ENCODE data around the gene PNPLA7. TPM values are rescaled to one million over a fixed set of nuclear protein-coding genes. Genes with fewer than 3 reads are reported as not detected.

The PNPLA7 gene
- total RNA-seq, 1 donor from 2014 or later = 16.2 TPM

- H3K9me3 ChIP-seq = no peaks in the 10 kb centered on the region
- no peak overlapping the region for H3K4me3 ChIP-seq
- peaks cover 7% of the 10 kb centered on the region for H3K4me1 ChIP-seq
- no peak for TF ChIP-seq POLR2A (IDR thresholded peaks at IDR 0.05)
- TF ChIP-seq, protein P1, sequence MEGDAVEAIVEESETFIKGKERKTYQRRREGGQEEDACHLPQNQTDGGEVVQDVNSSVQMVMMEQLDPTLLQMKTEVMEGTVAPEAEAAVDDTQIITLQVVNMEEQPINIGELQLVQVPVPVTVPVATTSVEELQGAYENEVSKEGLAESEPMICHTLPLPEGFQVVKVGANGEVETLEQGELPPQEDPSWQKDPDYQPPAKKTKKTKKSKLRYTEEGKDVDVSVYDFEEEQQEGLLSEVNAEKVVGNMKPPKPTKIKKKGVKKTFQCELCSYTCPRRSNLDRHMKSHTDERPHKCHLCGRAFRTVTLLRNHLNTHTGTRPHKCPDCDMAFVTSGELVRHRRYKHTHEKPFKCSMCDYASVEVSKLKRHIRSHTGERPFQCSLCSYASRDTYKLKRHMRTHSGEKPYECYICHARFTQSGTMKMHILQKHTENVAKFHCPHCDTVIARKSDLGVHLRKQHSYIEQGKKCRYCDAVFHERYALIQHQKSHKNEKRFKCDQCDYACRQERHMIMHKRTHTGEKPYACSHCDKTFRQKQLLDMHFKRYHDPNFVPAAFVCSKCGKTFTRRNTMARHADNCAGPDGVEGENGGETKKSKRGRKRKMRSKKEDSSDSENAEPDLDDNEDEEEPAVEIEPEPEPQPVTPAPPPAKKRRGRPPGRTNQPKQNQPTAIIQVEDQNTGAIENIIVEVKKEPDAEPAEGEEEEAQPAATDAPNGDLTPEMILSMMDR (IDR thresholded peaks at IDR 0.05) = no peak
- TF ChIP-seq POLR2AphosphoS5 (IDR thresholded peaks at IDR 0.05; ENCODE audit: insufficient read depth in 1 of 2, low read depth in 1 of 2) = no peak
- intact Hi-C loops (cut with DNase I) = no loop called here
- no peaks in the 10 kb centered on the region for H3K36me3 ChIP-seq
- no peaks in the 10 kb centered on the region for H3K27me3 ChIP-seq
- DNase-seq (ENCODE audit: extremely low spot score in 2 of 2) = no peak
- H3K27ac ChIP-seq = no peak overlapping the region
Measured at GRCh38 chr9:137531099-137531765, 19.0 kb downstream of the PNPLA7 start.

DNA sequence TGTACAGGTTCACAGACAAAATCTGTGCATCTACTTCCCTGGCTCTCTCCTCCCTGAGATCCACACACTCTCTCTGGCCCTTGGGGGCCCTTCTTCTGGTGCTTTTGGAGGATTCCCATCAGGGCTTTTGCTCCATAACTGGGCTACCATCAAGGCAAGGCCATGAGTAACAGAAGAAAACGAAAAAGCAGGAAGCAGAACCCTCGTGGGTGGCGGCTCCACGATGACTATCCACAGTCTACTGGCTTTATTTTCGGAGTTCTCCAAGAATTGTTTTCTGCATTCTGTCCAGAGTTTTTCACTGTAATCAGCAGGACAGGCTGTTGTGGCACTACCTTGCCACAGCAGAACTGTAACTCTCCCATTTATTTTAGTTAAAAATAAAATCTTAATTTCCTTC lies 19.9 kb downstream of the PNPLA7 start:
- H3K36me3 ChIP-seq = no peaks in the 10 kb centered on the region
- no peak for DNase-seq (ENCODE audit: extremely low spot score in 2 of 2)
- TF ChIP-seq POLR2A (IDR thresholded peaks at IDR 0.05) (no peak), POLR2AphosphoS5 (IDR thresholded peaks at IDR 0.05; ENCODE audit: insufficient read depth in 1 of 2, low read depth in 1 of 2) (no peak)
- TF ChIP-seq, protein P1 (IDR thresholded peaks at IDR 0.05) = no peak
- H3K4me1 ChIP-seq = peaks cover 7% of the 10 kb centered on the region
- H3K9me3 ChIP-seq = no peaks in the 10 kb centered on the region
- intact Hi-C loops (cut with DNase I) = no loop called here
- H3K27me3 ChIP-seq = no peaks in the 10 kb centered on the region
- no peak overlapping the region for H3K27ac ChIP-seq
- H3K4me3 ChIP-seq = no peak overlapping the region

- Histone ChIP-seq H3K9me3 (no peaks in the 10 kb centered on the region), H3K36me3 (no peaks in the 10 kb centered on the region), H3K27me3 (no peaks in the 10 kb centered on the region), H3K27ac (no peak overlapping the region), H3K4me1 (no peaks in the 10 kb centered on the region), H3K4me3 (no peak overlapping the region)
- intact Hi-C loops (cut with DNase I) = no loop called here
- no peak for DNase-seq (ENCODE audit: extremely low spot score in 2 of 2)
- TF ChIP-seq POLR2AphosphoS5 (IDR thresholded peaks at IDR 0.05; ENCODE audit: insufficient read depth in 1 of 2, low read depth in 1 of 2) = no peak
- TF ChIP-seq, protein P1 (IDR thresholded peaks at IDR 0.05) = no peak
- no peak for TF ChIP-seq POLR2A (IDR thresholded peaks at IDR 0.05)
Measured at GRCh38 chr9:137524981-137525317, 25.3 kb downstream of the PNPLA7 start.

DNA sequence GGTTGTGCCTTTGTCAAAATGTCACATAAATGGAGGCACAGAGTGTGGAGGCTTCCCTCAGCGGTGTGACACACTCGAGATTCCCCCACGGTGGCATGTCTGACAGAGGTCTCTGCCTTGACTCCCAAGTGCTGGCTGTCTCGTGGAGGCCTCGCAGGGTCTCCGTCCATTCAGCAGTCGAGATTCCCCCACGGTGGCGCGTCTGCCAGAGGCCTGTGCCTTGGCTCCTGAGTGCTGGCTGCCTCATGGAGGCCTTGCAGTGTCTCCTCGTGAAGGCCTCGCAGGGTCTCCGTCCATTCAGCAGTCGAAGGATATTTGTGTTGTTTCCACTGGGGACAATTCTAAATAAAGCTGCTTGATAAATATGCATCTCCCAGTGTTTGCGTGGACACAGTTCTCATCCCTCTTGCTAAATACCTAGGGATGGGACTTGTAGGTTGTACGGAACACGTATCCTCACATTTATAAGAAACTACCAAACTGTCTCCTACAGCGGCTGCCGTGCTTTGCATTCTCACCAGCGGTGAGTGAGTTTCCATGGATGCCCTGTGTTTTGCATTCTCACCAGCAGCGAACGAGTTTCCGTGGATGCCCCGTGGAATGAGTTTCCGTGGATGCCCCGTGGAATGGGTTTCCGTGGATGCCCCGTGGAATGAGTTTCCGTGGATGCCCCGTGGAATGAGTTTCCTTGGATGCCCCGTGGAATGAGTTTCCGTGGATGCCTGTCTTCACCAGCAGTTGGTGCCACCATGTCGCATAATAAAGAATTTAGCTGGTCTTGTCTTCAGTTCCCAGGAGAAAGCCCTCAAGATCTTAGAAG lies 25.8 kb downstream of the PNPLA7 start:
- H3K4me3 ChIP-seq = no peak overlapping the region
- H3K27me3 ChIP-seq = no peaks in the 10 kb centered on the region
- no peak overlapping the region for H3K27ac ChIP-seq
- H3K36me3 ChIP-seq = no peaks in the 10 kb centered on the region
- H3K9me3 ChIP-seq = no peaks in the 10 kb centered on the region
- no peaks in the 10 kb centered on the region for H3K4me1 ChIP-seq
- no peak for DNase-seq (ENCODE audit: extremely low spot score in 2 of 2)
- intact Hi-C loops (cut with DNase I) = no loop called here
- no peak for TF ChIP-seq POLR2A (IDR thresholded peaks at IDR 0.05)
- TF ChIP-seq POLR2AphosphoS5 (IDR thresholded peaks at IDR 0.05; ENCODE audit: insufficient read depth in 1 of 2, low read depth in 1 of 2) = no peak
- TF ChIP-seq, protein P1 (IDR thresholded peaks at IDR 0.05) = no peak
